HT-29 (cell line): Measurements from ENCODE around the gene ULK4. TPM values are rescaled to one million over a fixed set of nuclear protein-coding genes. Genes with fewer than 3 reads are reported as not detected.
"Not testable (repeated sequence)": the region's sequence is repeated elsewhere in the genome, so short reads cannot be mapped to it uniquely, and the experiment has no call there.

Experiments used
- DNase-seq: peaks from one replicate; pipeline ENCODE4 v3.0.0-alpha.2; 2015; ENCODE audit warnings: low spot score
- total RNA-seq: library from RNA; depleted of rRNA; stranded (reverse); fragments of >200 nt; shearing (Covaris generic); gene quantifications from 2 replicates; pipeline ENCODE4 v1.2.3, GENCODE V29; 2014

Gene ULK4
- total RNA-seq, 1 experiment from 2014 or later, result 3.2 TPM

- DNase-seq, result peak; percentile 16
These were observed 270.9 kb downstream of the ULK4 start for GRCh38 chr3:41690766-41691563.

- DNase-seq, result no peak
These were observed 273.1 kb downstream of the ULK4 start for GRCh38 chr3:41688595-41689380.

GRCh38 chr3:41684797-41685735, 276.8 kb downstream of the ULK4 start:
- DNase-seq, result no peak

- DNase-seq, result no peak
These were observed 278.1 kb downstream of the ULK4 start for GRCh38 chr3:41683666-41684350.

- no peak for DNase-seq
These were observed 278.9 kb downstream of the ULK4 start for GRCh38 chr3:41682996-41683395.

GRCh38 chr3:41682382-41682781, 279.5 kb downstream of the ULK4 start:
- no peak for DNase-seq

GRCh38 chr3:41681479-41681878, 280.4 kb downstream of the ULK4 start:
- DNase-seq, result no peak

- DNase-seq, result no peak
These were observed 282.5 kb downstream of the ULK4 start for GRCh38 chr3:41679374-41679773.

- not testable (repeated sequence) for DNase-seq
These were observed 286.8 kb downstream of the ULK4 start for GRCh38 chr3:41675102-41675501.

- no peak for DNase-seq
These were observed 287.5 kb downstream of the ULK4 start for GRCh38 chr3:41674449-41674848.

GRCh38 chr3:41673650-41674049, 288.3 kb downstream of the ULK4 start:
- DNase-seq, result no peak

GRCh38 chr3:41668379-41668778, 293.5 kb downstream of the ULK4 start:
- no peak for DNase-seq

- no peak for DNase-seq
These were observed 299.6 kb downstream of the ULK4 start for GRCh38 chr3:41662288-41662687.

- no peak for DNase-seq
These were observed 300.1 kb downstream of the ULK4 start for GRCh38 chr3:41661796-41662195.

GRCh38 chr3:41660510-41660909, 301.4 kb downstream of the ULK4 start:
- no peak for DNase-seq

GRCh38 chr3:41653571-41654239, 308.2 kb downstream of the ULK4 start:
- no peak for DNase-seq

- no peak for DNase-seq
These were observed 309.0 kb downstream of the ULK4 start for GRCh38 chr3:41652931-41653330.

GRCh38 chr3:41652506-41652905, 309.4 kb downstream of the ULK4 start:
- no peak for DNase-seq

- DNase-seq, result no peak
These were observed 310.2 kb downstream of the ULK4 start for GRCh38 chr3:41651718-41652117.

- no peak for DNase-seq
These were observed 311.5 kb downstream of the ULK4 start for GRCh38 chr3:41650406-41650805.
